ENCODE measurements around the gene CFL1.
"Not testable (repeated sequence)": the region's sequence is repeated elsewhere in the genome, so short reads cannot be mapped to it uniquely, and the experiment has no call there.

CFL1 gene

DNA sequence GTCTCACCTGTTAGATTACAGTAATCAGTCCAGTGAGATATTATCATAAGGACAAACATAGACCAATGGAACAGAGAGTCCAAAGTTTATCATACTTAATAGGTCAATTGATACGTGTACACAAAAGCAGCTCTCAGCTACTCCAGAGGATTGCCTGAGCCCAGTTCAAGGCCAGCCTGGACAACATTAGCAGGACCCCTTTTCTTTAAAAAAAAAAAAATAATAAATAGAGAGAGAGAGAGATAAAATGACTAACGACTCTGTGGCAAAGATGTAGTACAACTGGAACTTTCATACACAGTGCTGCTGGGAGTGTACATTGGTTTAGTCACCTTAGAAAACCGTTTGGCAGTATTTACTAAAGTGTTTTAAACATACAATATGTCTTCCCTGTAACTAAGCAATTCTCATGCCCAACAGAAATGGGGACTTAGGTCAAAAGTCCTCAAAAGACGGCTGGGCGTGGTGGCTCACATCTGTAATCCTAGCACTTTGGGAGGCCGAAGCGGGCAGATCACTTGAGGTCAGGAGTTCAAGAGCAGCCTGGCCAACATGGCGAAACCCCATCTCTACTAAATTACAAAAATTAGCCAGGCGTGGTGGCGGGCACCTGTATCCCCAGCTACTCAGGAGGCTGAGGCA lies 13.6 kb downstream of the CFL1 start:
- H3K4me1 Mint-ChIP-seq, result no peaks in the 10 kb centered on the region
- no peak overlapping the region for H3K4me3 Mint-ChIP-seq
- no peak for ATAC-seq (replicated peaks; ENCODE audit: extremely low read depth, poor library complexity, severe bottlenecking)
- peaks cover 1% of the 10 kb centered on the region for H3K36me3 Mint-ChIP-seq (ENCODE audit: insufficient read depth)
- no peak for DNase-seq (ENCODE audit: low spot score in 2 of 2)
- H3K27me3 Mint-ChIP-seq, result no peaks in the 10 kb centered on the region
- no peaks in the 10 kb centered on the region for H3K9me3 Mint-ChIP-seq
- no peak overlapping the region for H3K27ac Mint-ChIP-seq (ENCODE audit: low read depth)

DNA sequence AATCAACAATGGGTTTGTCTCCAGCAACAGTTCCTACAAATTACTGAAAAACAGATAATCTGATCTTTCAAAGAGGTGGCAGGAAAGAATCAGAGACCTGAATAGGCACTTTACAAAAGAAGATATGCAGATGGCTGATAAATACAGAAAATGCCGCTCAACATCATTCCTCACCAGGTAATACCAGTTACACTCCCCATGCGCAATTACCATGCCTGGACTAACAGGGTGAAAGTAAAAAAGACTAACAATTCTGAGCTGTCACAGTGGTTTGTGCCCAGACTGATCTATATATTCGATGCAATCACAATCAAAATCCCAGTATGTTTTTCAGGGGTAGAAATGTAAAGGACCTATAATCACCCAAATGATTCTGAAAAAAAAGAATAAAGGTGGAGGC lies 14.2 kb downstream of the CFL1 start:
- Mint-ChIP-seq H3K27ac (ENCODE audit: low read depth) (no peak overlapping the region), H3K4me1 (no peaks in the 10 kb centered on the region), H3K9me3 (no peaks in the 10 kb centered on the region), H3K4me3 (no peak overlapping the region), H3K27me3 (no peaks in the 10 kb centered on the region), H3K36me3 (ENCODE audit: insufficient read depth) (peaks cover 1% of the 10 kb centered on the region)
- ATAC-seq (replicated peaks; ENCODE audit: extremely low read depth, poor library complexity, severe bottlenecking) (no peak), DNase-seq (ENCODE audit: low spot score in 2 of 2) (no peak)

DNA sequence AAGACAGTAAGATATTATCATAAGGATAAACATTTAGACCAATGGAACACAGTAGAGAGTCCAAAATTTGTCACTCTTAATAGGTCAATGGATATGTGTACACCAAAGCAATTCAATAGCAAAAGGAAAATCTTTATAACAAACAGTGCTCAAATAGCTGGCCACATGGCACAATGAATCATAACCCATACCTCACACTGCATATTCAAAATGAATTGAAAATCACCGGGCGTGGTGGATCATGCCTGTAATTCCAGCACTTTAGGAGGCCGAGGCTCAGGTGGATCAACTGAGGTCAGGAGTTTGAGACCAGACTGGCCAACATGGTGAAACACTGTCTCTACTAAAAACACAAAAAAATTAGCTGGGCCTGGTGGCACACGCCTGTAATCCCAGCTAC lies 15.8 kb downstream of the CFL1 start:
- H3K9me3 Mint-ChIP-seq, result no peaks in the 10 kb centered on the region
- H3K36me3 Mint-ChIP-seq (ENCODE audit: insufficient read depth), result peaks cover 1% of the 10 kb centered on the region
- H3K4me3 Mint-ChIP-seq, result no peak overlapping the region
- DNase-seq (ENCODE audit: low spot score in 2 of 2) (no peak), ATAC-seq (replicated peaks; ENCODE audit: extremely low read depth, poor library complexity, severe bottlenecking) (no peak)
- no peaks in the 10 kb centered on the region for H3K4me1 Mint-ChIP-seq
- H3K27me3 Mint-ChIP-seq, result no peaks in the 10 kb centered on the region
- no peak overlapping the region for H3K27ac Mint-ChIP-seq (ENCODE audit: low read depth)

DNA sequence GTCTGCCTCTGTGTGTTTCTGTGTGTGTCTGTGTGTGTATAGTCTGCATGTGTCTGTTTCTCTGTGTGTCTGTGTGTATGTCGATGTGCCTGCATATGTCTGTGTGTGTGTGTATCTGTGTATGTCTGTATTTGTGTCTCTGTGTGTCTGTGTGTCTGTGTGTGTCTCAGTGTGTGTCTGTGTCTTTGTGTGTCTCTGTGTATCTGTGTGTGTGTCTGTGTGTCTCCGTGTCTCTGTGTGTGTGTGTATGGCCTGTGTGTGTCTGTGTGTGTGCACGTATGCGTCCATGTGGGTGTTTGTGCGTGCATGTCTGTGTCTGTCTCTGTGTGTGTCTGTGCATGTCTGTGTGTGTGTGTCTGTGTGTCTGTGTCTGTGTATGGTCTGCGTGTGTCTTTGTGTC lies 23.8 kb downstream of the CFL1 start:
- no peaks in the 10 kb centered on the region for H3K27me3 Mint-ChIP-seq
- H3K4me1 Mint-ChIP-seq, result peaks cover 5% of the 10 kb centered on the region
- peaks cover 4% of the 10 kb centered on the region for H3K36me3 Mint-ChIP-seq (ENCODE audit: insufficient read depth)
- no peak overlapping the region for H3K4me3 Mint-ChIP-seq
- DNase-seq (ENCODE audit: low spot score in 2 of 2) (no peak), ATAC-seq (replicated peaks; ENCODE audit: extremely low read depth, poor library complexity, severe bottlenecking) (no peak)
- H3K27ac Mint-ChIP-seq (ENCODE audit: low read depth), result no peak overlapping the region
- H3K9me3 Mint-ChIP-seq, result no peaks in the 10 kb centered on the region

GRCh38 chr11:65833297-65834030 lies 24.5 kb downstream of the CFL1 start, which contains the start of gene SNX32:
SNX32 (plus strand) TSS chr11:65833963; CDS start chr11:65834066, 103 bp downstream.
- peaks cover 4% of the 10 kb centered on the region for H3K36me3 Mint-ChIP-seq (ENCODE audit: insufficient read depth)
- no peaks in the 10 kb centered on the region for H3K9me3 Mint-ChIP-seq
- no peak within 1 kb of the TSS for H3K4me3 Mint-ChIP-seq
- DNase-seq (ENCODE audit: low spot score in 2 of 2), result peak; percentile 89 to 91
- ATAC-seq (replicated peaks; ENCODE audit: extremely low read depth, poor library complexity, severe bottlenecking), result peak; percentile 100
- no peak within 1 kb of the TSS for H3K27ac Mint-ChIP-seq (ENCODE audit: low read depth)
- peaks cover 5% of the 10 kb centered on the region for H3K4me1 Mint-ChIP-seq
- no peaks in the 10 kb centered on the region for H3K27me3 Mint-ChIP-seq

DNA sequence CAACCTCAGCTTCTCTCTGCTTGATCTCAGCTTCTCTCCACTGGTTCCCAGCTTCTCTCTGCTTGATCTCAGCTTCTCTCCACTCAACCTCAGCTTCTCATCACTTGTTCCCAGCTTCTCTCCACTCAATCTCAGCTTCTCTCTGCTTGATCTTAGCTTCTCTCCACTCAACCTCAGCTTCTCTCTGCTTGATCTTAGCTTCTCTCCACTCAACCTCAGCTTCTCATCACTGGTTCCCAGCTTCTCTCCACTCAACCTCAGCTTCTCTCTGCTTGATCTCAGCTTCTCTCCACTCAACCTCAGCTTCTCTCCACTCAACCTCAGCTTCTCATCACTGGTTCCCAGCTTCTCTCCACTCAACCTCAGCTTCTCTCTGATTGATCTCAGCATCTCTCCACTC lies 25.7 kb downstream of the CFL1 start:
- ATAC-seq (replicated peaks; ENCODE audit: extremely low read depth, poor library complexity, severe bottlenecking); DNase-seq (ENCODE audit: low spot score in 2 of 2); H3K4me1 Mint-ChIP-seq; H3K4me3 Mint-ChIP-seq; H3K27me3 Mint-ChIP-seq; H3K36me3 Mint-ChIP-seq (ENCODE audit: insufficient read depth); H3K27ac Mint-ChIP-seq (ENCODE audit: low read depth); H3K9me3 Mint-ChIP-seq: not testable (repeated sequence)

DNA sequence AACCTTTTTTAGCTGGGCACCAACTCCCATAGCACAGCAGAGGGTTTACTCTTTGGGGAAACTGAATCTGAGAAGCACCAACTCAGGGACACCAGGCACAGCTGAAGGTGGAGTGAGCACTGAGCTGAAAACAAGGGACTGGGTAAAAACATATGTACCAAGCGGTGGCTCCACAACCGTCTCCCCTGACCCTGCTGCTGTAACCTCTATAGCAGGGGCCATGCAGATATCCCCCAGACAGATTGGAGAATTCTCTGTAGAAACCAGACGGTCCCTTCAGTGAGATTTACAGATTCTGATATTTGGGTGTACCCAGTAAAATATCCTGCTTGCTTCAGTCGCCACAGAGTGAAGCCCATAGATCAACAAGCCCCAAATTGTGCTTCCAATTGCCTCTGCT lies 28.5 kb downstream of the CFL1 start:
- H3K4me1 Mint-ChIP-seq, result peaks cover 5% of the 10 kb centered on the region

GRCh38 chr11:65826984-65827735 lies 30.8 kb downstream of the CFL1 start:
- H3K27ac Mint-ChIP-seq (ENCODE audit: low read depth), result no peak overlapping the region
- H3K27me3 Mint-ChIP-seq, result no peaks in the 10 kb centered on the region
- H3K4me3 Mint-ChIP-seq, result no peak overlapping the region
- no peak for ATAC-seq (replicated peaks; ENCODE audit: extremely low read depth, poor library complexity, severe bottlenecking)
- H3K4me1 Mint-ChIP-seq, result no peaks in the 10 kb centered on the region
- no peaks in the 10 kb centered on the region for H3K9me3 Mint-ChIP-seq
- peaks cover 2% of the 10 kb centered on the region for H3K36me3 Mint-ChIP-seq (ENCODE audit: insufficient read depth)
- DNase-seq (ENCODE audit: low spot score in 2 of 2), result no peak

More for the DNA sequence above, 28.5 kb downstream of the CFL1 start:
- Mint-ChIP-seq H3K36me3 (ENCODE audit: insufficient read depth) (peaks cover 4% of the 10 kb centered on the region), H3K9me3 (no peaks in the 10 kb centered on the region), H3K4me3 (no peak overlapping the region), H3K27me3 (no peaks in the 10 kb centered on the region), H3K27ac (ENCODE audit: low read depth) (no peak overlapping the region)
- DNase-seq (ENCODE audit: low spot score in 2 of 2), result no peak
- ATAC-seq (replicated peaks; ENCODE audit: extremely low read depth, poor library complexity, severe bottlenecking), result no peak

GRCh38 chr11:65822776-65823528 lies 35.0 kb downstream of the CFL1 start:
- Mint-ChIP-seq H3K27ac (ENCODE audit: low read depth) (no peak overlapping the region), H3K9me3 (no peaks in the 10 kb centered on the region), H3K4me3 (no peak overlapping the region), H3K4me1 (no peaks in the 10 kb centered on the region), H3K27me3 (no peaks in the 10 kb centered on the region), H3K36me3 (ENCODE audit: insufficient read depth) (peaks cover 2% of the 10 kb centered on the region)
- ATAC-seq (replicated peaks; ENCODE audit: extremely low read depth, poor library complexity, severe bottlenecking) (no peak), DNase-seq (ENCODE audit: low spot score in 2 of 2) (no peak)

- Mint-ChIP-seq H3K4me1 (peaks cover 8% of the 10 kb centered on the region), H3K27ac (ENCODE audit: low read depth) (no peak overlapping the region)
Observed at GRCh38 chr11:65821107-65821506, 36.9 kb downstream of the CFL1 start.

GRCh38 chr11:65817835-65818680 lies 39.9 kb downstream of the CFL1 start:
- peak overlapping the region; percentile 51 for H3K27ac Mint-ChIP-seq (ENCODE audit: low read depth)
- ATAC-seq (replicated peaks; ENCODE audit: extremely low read depth, poor library complexity, severe bottlenecking), result peak; percentile 88
- H3K4me1 Mint-ChIP-seq, result peaks cover 8% of the 10 kb centered on the region
- H3K36me3 Mint-ChIP-seq (ENCODE audit: insufficient read depth), result peaks cover 2% of the 10 kb centered on the region
- no peaks in the 10 kb centered on the region for H3K9me3 Mint-ChIP-seq
- DNase-seq (ENCODE audit: low spot score in 2 of 2), result peak; percentile 86 to 97
- H3K27me3 Mint-ChIP-seq, result no peaks in the 10 kb centered on the region
- peak overlapping the region; percentile 73 for H3K4me3 Mint-ChIP-seq

More at GRCh38 chr11:65821107-65821506, 36.9 kb downstream of the CFL1 start:
- H3K36me3 Mint-ChIP-seq (ENCODE audit: insufficient read depth), result peaks cover 2% of the 10 kb centered on the region
- ATAC-seq (replicated peaks; ENCODE audit: extremely low read depth, poor library complexity, severe bottlenecking) (no peak), DNase-seq (ENCODE audit: low spot score in 2 of 2) (no peak)
- H3K4me3 Mint-ChIP-seq, result no peak overlapping the region
- no peaks in the 10 kb centered on the region for H3K9me3 Mint-ChIP-seq
- H3K27me3 Mint-ChIP-seq, result no peaks in the 10 kb centered on the region
